HG03108 (cell line): ENCODE results near the gene PARS2.

Experiments
- ATAC-seq: cut with Tn5 transposase; IDR thresholded peaks from one replicate; pipeline ENCODE4 v1.9.1; 2021; ENCODE audit warnings: moderate library complexity; ENCODE audit not compliant: unreplicated experiment

The PARS2 gene

GRCh38 chr1:54800041-54800898, 35.9 kb upstream of the PARS2 start:
- ATAC-seq: no peak

GRCh38 chr1:54798769-54799641, 34.7 kb upstream of the PARS2 start:
- no peak for ATAC-seq

- ATAC-seq: no peak
These were observed 33.9 kb upstream of the PARS2 start for GRCh38 chr1:54798206-54798605.

DNA sequence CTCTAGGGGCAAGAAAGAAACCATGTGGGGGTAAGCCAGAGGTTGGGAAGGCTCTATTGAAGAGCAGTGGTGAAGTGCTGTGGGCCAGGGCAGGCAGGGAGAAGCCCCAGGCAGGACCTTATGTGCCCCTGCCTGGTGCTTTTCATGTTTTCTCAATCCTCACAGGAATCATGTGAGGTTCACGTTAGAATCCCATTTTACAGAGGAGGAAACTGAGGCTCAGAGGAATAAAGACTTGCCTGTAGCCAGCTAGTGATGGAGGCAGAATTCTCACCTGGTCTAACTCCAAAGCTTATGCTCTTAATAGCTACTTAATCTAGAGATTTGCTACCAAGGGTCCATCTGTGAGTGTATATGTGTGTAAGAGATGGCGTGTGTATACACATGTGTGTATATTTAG, 32.6 kb upstream of the PARS2 start:
- no peak for ATAC-seq

DNA sequence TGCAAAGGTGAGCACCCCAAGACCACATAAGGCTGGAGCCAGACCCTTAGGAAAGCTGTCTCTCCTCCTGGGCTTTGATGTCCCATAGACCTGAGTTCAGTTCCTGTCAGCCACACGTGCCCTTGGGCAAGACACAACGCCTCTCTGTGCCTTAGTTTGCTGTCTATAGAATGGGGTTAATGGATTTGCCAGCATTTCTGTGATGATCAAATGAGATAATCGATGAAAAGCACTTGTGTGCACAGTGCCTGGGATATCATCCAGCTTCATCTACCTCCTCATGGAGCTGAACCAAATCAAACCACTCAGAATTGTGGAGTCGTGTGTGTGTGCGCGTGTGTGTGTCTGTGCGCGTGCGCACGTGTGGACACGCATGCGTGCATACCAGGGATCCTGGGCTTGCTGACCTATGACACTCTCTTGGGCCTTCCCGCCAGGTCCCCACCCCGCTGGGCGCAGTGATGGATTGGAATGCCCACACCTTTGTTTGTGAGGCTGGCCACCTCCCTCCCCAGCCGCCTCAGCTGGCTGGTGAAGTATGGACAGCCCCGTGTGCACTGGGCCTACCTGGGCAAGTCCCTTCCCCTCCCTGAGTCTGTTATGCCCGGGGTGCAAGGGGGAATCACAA, 31.6 kb upstream of the PARS2 start:
- ATAC-seq: no peak

GRCh38 chr1:54795356-54795665, 31.0 kb upstream of the PARS2 start:
- ATAC-seq: no peak

DNA sequence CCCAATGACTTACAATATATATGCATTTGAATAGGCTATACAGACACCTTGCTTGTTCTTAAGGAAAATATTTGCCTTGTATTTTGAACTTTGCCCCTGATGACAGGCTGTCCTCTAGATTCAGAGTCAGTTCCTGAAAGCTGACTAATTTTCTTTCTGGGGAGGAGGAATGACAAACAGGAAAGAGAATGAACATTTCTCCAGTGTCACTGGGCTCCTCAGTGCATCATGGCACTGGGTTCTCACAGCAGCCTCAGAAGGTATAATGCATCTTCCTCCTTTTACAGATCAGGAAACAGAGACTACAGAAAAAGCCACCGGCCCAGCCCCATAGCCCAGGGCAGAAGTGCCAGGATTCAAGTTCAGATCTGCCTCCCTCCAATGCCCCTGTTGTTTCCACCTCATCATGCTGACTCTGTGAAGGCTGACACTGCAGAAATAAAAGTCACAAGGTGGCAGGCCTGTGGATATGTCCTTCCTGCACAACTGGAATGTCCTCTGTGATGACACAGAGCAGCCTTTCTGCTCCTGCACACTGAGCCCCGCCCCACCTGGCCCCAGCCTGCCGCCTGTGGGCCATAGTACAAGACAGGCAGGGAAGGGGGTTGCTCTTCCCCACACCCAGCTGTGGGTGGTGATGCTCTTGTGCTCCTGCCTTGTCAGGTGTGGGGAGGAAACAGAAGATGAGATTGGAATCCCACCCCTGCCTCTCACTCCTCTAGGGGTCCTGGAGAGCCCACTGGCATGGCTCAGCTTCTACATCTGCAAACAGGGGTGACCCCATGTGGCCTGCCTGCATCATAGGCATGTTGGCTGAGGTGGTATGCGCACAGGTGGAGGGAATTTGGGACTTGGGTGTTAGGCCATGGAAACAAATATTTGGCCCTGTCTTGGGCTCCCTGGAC, 30.4 kb upstream of the PARS2 start:
- no peak for ATAC-seq

DNA sequence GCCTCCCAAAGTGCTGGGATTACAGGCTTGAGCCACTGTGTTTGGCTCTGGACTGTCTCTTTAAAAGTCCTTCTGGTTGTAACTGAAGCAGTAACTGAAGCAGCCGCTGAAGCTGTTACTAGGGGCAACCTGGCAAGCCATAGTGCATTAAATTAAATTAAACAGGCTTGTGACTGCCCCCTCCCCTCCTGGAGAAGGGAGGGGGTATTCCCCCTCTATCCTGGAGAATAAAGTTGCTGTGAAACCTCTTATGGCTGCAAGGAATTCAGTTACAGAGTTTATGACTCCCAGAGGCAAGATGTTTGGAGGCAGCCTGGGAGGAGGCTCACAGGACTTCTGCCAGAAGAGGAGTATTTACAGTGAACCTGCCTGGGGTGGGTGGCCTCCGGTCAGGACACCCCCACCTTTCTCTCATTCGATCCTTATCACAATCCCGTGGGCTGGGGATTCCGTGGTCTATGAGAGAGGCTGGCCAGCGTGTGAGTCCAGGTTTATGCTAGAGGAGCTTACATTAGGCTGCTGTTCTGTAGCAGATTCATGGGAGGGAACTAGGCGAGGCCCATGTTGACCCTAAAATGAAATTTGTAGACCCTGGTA, 28.5 kb upstream of the PARS2 start:
- no peak for ATAC-seq

GRCh38 chr1:54791880-54792522, 27.7 kb upstream of the PARS2 start:
- ATAC-seq: no peak

- no peak for ATAC-seq
These were observed 24.1 kb upstream of the PARS2 start for GRCh38 chr1:54788459-54788858.

GRCh38 chr1:54787604-54788003, 23.3 kb upstream of the PARS2 start:
- ATAC-seq: no peak

DNA sequence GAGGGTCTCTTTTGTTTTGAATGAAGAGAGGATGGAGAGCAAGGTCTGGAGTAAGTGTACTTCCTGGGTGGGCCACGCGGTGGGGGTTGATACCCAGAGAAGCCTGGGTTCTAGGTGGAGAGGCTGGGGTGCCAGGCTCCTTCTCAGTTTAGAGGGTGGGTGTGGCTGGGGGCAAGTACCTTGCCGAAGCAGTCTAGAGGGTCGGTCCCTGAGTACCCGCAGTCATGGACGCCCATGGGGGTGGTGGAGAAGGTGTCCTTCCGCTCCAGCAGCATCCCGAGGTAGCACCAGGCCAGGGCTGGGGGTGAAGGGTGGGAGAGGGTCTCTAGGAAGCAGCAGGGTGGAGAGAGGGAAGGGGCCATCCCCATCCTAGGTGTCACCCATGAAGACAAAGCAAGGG, 22.5 kb upstream of the PARS2 start:
- ATAC-seq: no peak

DNA sequence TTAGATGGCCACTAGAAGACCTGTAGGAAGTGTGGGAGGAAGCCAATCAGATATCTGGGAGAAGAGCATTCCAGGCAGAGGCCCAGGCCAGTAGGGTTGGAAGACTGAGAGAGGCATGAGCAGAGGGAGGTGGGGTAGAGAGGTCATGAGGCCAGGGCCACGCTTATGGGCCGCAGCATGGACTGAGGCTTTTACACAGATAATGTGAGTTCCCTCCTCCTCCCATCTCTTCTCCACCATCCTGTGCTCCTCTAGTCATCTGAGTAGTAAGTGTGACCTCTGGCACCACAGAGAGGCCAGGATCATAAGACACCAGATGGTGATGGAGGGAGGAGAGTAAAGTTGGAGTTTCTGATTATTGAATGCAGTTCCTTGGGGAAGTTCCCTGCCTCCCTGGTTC, 19.7 kb upstream of the PARS2 start:
- ATAC-seq: no peak

DNA sequence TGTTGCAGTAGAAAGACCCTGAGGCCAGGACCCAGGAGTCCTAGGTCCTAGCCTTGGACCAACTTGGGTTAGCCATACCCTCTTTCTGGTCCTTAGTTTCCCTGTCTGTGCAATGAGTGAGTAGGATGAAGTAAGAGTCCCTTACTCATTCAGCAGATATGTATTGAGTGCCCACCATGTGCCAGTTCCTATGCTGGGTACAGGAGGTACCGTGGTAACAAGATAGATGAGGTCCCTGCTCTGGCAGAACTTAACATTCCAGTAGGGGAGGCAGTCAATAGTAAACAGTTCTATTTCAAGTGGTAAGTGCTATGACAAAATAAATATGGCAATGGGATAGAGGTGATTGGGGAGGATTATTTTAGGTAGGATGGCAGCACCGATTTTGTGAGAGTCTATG, 18.3 kb upstream of the PARS2 start:
- ATAC-seq: no peak

DNA sequence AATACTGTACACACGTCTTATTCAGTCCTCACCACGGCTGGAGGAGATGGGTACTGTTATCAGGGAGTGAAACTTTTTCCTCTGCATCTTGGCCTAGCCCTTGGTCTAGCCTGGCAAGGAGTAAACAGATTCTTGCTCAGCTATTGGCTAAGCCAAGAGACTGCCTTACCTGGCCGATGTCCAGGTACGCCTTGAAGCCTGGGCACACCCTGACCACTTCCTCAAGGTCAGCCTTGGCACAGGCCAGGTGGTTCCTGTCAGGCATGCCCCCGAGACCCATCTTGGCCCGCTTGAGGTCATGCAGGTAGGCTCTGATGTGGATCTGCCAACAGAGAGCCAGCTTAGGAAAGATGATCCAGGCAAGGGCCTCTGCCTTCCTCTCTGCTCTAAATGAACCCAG, 17.8 kb upstream of the PARS2 start:
- no peak for ATAC-seq

GRCh38 chr1:54781023-54781723, 16.9 kb upstream of the PARS2 start:
- no peak for ATAC-seq

- no peak for ATAC-seq
These were observed 13.1 kb upstream of the PARS2 start for GRCh38 chr1:54777431-54777830.

- no peak for ATAC-seq
These were observed 12.7 kb upstream of the PARS2 start for GRCh38 chr1:54777011-54777410.
